Neuronal stem cell (in vitro differentiated cells): ENCODE data around the gene MRPL53.
"Not testable (repeated sequence)": the region's sequence is repeated elsewhere in the genome, so short reads cannot be mapped to it uniquely, and the experiment has no call there.

Experiments used
- DNase-seq: peaks from one replicate; pipeline ENCODE4 v3.0.0-alpha.2; 2013; ENCODE audit warnings: low spot score
- H2AFZ ChIP-seq: one replicate; pipeline ENCODE4 v1.6.1; 2013; ENCODE audit warnings: mild to moderate bottlenecking, low read length, inconsistent platforms
- H2AK5ac ChIP-seq: 2 replicates; pipeline ENCODE4 v1.6.1; 2013; ENCODE audit warnings: low read depth, mild to moderate bottlenecking, inconsistent platforms, low read length, moderate library complexity, mixed read lengths
- H2BK120ac ChIP-seq: 2 replicates; pipeline ENCODE4 v1.6.1; 2013; ENCODE audit warnings: low read depth, mild to moderate bottlenecking, inconsistent platforms, low read length, moderate library complexity, mixed read lengths
- H2BK12ac ChIP-seq: one replicate; pipeline ENCODE4 v1.6.1; 2013; ENCODE audit warnings: low read length, inconsistent platforms
- H2BK15ac ChIP-seq: 2 replicates; pipeline ENCODE4 v1.6.1; 2013; ENCODE audit warnings: mild to moderate bottlenecking, low read length, inconsistent platforms, mixed read lengths
- H2BK5ac ChIP-seq: one replicate; pipeline ENCODE4 v1.6.1; 2013; ENCODE audit warnings: inconsistent platforms, mild to moderate bottlenecking, low read length, moderate library complexity
- H3K14ac ChIP-seq: one replicate; pipeline ENCODE4 v1.6.1; 2013; ENCODE audit warnings: low read length, inconsistent platforms
- H3K18ac ChIP-seq: 2 replicates; pipeline ENCODE4 v1.6.1; 2013; ENCODE audit warnings: low read length, inconsistent platforms
- H3K23ac ChIP-seq: 2 replicates; pipeline ENCODE4 v1.6.1; 2013; ENCODE audit warnings: low read depth, mild to moderate bottlenecking, mixed read lengths, low read length, inconsistent platforms; ENCODE audit not compliant: poor library complexity
- H3K27ac ChIP-seq: replicated peaks from 3 replicates; pipeline ENCODE4 v1.5.1; 2013; ENCODE audit warnings: low read length, inconsistent platforms
- H3K27me3 ChIP-seq, 3 experiments: 2 replicates each; pipeline ENCODE4 v1.6.1; 2013; ENCODE audit warnings: low read length in 3 of 3, mild to moderate bottlenecking in 2 of 3, inconsistent platforms in 1 of 3, low read depth in 1 of 3, mixed read lengths in 1 of 3, moderate library complexity in 1 of 3; ENCODE audit not compliant: control insufficient read depth in 3 of 3, insufficient read depth in 3 of 3
- H3K36me3 ChIP-seq, 2 donors: replicated peaks in 1 of 2; 2 replicates each; pipeline ENCODE4 v1.6.1; 2013; ENCODE audit warnings: low read length in 2 of 2; ENCODE audit not compliant: control insufficient read depth in 2 of 2, insufficient read depth in 2 of 2
- H3K4ac ChIP-seq: 2 replicates; pipeline ENCODE4 v1.6.1; 2013; ENCODE audit warnings: inconsistent platforms, mild to moderate bottlenecking, low read length, moderate library complexity
- H3K4me1 ChIP-seq, 2 donors: 1 replicate in 1 of 2; 2 replicates in 1 of 2; pipeline ENCODE4 v1.6.1; 2013; ENCODE audit warnings: low read length in 2 of 2, low read depth in 1 of 2; ENCODE audit not compliant: control insufficient read depth in 2 of 2, insufficient read depth in 1 of 2
- H3K4me2 ChIP-seq: one replicate; pipeline ENCODE4 v1.6.1; 2013; ENCODE audit warnings: mild to moderate bottlenecking, low read length, inconsistent platforms; ENCODE audit not compliant: insufficient read depth, poor library complexity, severe bottlenecking
- H3K4me3 ChIP-seq, 2 donors: 2 replicates each; pipeline ENCODE4 v1.5.1; 2013; ENCODE audit warnings: low read length in 2 of 2, mild to moderate bottlenecking in 2 of 2, inconsistent platforms in 1 of 2, moderate library complexity in 1 of 2
- H3K79me1 ChIP-seq: one replicate; pipeline ENCODE4 v1.6.1; 2013; ENCODE audit warnings: low read depth, mild to moderate bottlenecking, inconsistent platforms, low read length, moderate library complexity
- H3K9ac ChIP-seq: one replicate; pipeline ENCODE4 v1.6.1; 2013; ENCODE audit warnings: mild to moderate bottlenecking, low read depth, low read length, inconsistent platforms; ENCODE audit not compliant: poor library complexity
- H3K9me3 ChIP-seq, 2 donors: replicated peaks in 1 of 2; 2 replicates each; pipeline versions ENCODE3 to v1.6.1; 2013; ENCODE audit warnings: low read length in 2 of 2, mild to moderate bottlenecking in 2 of 2, inconsistent platforms in 1 of 2, low read depth in 1 of 2, mixed read lengths in 1 of 2, moderate library complexity in 1 of 2; ENCODE audit not compliant: control insufficient read depth in 2 of 2, insufficient read depth in 1 of 2
- H4K8ac ChIP-seq: one replicate; pipeline ENCODE4 v1.6.1; 2013; ENCODE audit warnings: low read depth, mild to moderate bottlenecking, inconsistent platforms, low read length, moderate library complexity
- H4K91ac ChIP-seq: one replicate; pipeline ENCODE4 v1.6.1; 2013; ENCODE audit warnings: low read length, low read depth, mild to moderate bottlenecking, inconsistent platforms; ENCODE audit not compliant: poor library complexity
- WGBS, 2 donors: extraction: QIAGEN DNeasy Blood & Tissue Kit; methylation state at CpG; one replicate each; pipeline ENCODE4 v1.1.7; 2013; ENCODE audit warnings: missing lambda C conversion rate in 2 of 2, mixed read lengths in 1 of 2; ENCODE audit not compliant: insufficient read length in 2 of 2, insufficient replicate concordance in 1 of 2; ENCODE audit errors: extremely low coverage in 2 of 2; 5-methylcytosine and 5-hydroxymethylcytosine counted together

MRPL53 gene

DNA sequence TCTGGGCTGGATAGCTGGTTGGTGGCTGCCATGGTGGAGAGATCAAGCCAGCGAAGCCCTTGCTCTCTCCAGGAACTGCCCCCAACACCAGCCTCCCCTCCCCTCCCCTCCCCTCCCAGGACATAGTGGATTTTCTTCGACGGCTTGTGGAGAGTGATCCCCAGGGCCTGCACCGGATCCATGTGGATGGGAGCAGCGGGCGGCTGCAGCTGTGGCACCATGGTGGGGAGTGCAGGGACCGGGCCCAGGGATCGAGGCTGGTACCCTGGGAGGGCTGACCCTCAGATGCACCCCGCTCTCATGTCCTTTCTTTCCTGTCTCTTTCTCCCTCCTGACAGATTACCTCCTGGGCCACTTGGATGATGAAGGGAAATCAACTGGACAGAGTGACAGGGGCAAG, 17.4 kb upstream of the MRPL53 start:
- no peak overlapping the region for H3K4me3 ChIP-seq
- no peaks in the 10 kb centered on the region for H3K9me3 ChIP-seq
- no CpG with 5 or more reads among the region's 9 CpGs for WGBS, 2 donors
- no peak overlapping the region for H3K18ac ChIP-seq
- H3K14ac ChIP-seq, result no peak overlapping the region
- no peak overlapping the region for H3K27ac ChIP-seq
- H3K23ac ChIP-seq, result no peak overlapping the region
- no peak overlapping the region for H2BK5ac ChIP-seq
- H2BK120ac ChIP-seq, result no peak overlapping the region
- H3K4me2 ChIP-seq, result no peak overlapping the region
- no peak overlapping the region for H4K91ac ChIP-seq
- no peaks in the 10 kb centered on the region for H3K4me1 ChIP-seq
- H3K9ac ChIP-seq, result no peak overlapping the region
- H2BK12ac ChIP-seq, result no peak overlapping the region
- H2AFZ ChIP-seq, result no peak overlapping the region
- peaks cover 32 to 57% of the 10 kb centered on the region in 2 donors for H3K36me3 ChIP-seq
- H2AK5ac ChIP-seq, result no peak overlapping the region
- H3K4ac ChIP-seq, result no peak overlapping the region
- H4K8ac ChIP-seq, result no peak overlapping the region
- DNase-seq, result no peak
- H3K27me3 ChIP-seq, result no peaks in the 10 kb centered on the region
- H2BK15ac ChIP-seq, result no peak overlapping the region
- H3K79me1 ChIP-seq, result no peaks in the 10 kb centered on the region

- Histone ChIP-seq H3K9ac (no peak overlapping the region), H3K27ac (no peak overlapping the region)
- no CpG with 5 or more reads among the region's 9 CpGs for WGBS, 2 donors
These were observed 16.4 kb upstream of the MRPL53 start for GRCh38 chr2:74488643-74489481.

DNA sequence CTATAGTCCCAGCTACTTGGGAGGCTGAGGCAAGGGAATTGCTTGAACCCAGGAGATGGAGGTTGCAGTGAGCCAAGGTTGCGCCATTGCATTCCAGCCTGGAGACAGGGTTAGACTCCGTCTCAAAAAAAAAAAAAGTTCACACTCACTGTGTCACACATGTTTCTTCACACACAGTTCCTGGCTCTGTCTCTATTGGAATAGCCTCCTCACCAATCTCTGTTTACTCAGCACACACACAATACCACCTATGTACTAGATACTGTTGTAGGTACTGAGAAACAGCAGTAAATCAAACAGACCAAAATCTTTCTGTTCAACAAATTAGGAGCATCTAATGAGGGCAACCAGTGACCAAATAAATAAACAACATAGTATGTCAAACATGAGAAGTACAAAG, 13.7 kb upstream of the MRPL53 start:
- Histone ChIP-seq H3K18ac (no peak overlapping the region), H4K91ac (no peak overlapping the region), H3K14ac (no peak overlapping the region), H3K4me1 (peaks cover 7 to 10% of the 10 kb centered on the region in 2 donors), H3K27ac (no peak overlapping the region), H2BK15ac (no peak overlapping the region), H3K4ac (no peak overlapping the region), H3K27me3 (no peaks in the 10 kb centered on the region), H3K36me3 (peaks cover 11 to 26% of the 10 kb centered on the region in 2 donors), H3K4me3 (no peak overlapping the region), H2BK5ac (no peak overlapping the region), H3K23ac (no peak overlapping the region), H4K8ac (no peak overlapping the region), H2AFZ (no peak overlapping the region), H2BK120ac (no peak overlapping the region), H3K4me2 (no peak overlapping the region), H3K79me1 (peaks cover 12% of the 10 kb centered on the region), H2AK5ac (no peak overlapping the region), H3K9ac (no peak overlapping the region), H3K9me3 (no peaks in the 10 kb centered on the region), H2BK12ac (no peak overlapping the region)
- DNase-seq, result no peak
- no CpG with 5 or more reads among the region's 2 CpGs for WGBS, 2 donors

More at GRCh38 chr2:74488643-74489481, 16.4 kb upstream of the MRPL53 start:
- Histone ChIP-seq H2AFZ (no peak overlapping the region), H3K4ac (no peak overlapping the region), H4K91ac (no peak overlapping the region), H2BK15ac (no peak overlapping the region), H4K8ac (no peak overlapping the region), H3K18ac (no peak overlapping the region), H3K27me3 (no peaks in the 10 kb centered on the region), H2AK5ac (no peak overlapping the region), H3K36me3 (peaks cover 30 to 50% of the 10 kb centered on the region in 2 donors), H3K4me1 (no peaks in the 10 kb centered on the region), H3K14ac (no peak overlapping the region), H2BK12ac (no peak overlapping the region), H3K9me3 (no peaks in the 10 kb centered on the region), H3K23ac (no peak overlapping the region), H3K79me1 (no peaks in the 10 kb centered on the region), H3K4me2 (no peak overlapping the region), H2BK120ac (no peak overlapping the region), H3K4me3 (no peak overlapping the region), H2BK5ac (no peak overlapping the region)
- DNase-seq, result no peak

DNA sequence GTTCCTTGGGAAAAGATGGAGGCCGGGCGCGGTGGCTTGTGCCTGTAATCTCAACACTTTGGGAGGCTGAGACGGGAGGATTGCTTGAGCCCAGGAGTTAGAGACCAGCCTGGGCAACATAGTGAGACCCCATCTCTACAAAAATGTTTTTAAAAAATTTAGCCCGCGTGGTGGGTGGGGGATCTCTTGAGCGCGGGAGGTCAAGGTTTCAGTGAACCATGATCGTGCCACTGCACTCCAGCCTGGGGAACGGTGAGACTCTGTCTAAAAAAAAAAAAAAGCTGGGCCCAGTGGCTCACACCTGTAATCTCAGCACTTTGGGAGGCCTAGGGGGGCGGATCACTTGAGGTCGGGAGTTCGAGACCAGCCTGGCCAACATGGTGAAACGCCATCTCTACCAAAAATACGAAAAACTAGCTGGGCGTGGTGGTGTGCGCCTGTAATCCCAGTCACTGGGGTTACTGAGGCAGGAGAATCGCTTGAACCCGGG, 11.2 kb upstream of the MRPL53 start:
- Histone ChIP-seq H3K4me2 (peak overlapping the region; percentile 72), H3K27ac (peak overlapping the region; percentile 50), H2BK5ac (peak overlapping the region; percentile 88), H3K9ac (peak overlapping the region; percentile 72), H3K4me3 (peak overlapping the region; percentile 81 to 85), H2AFZ (peak overlapping the region; percentile 93), H3K79me1 (peaks cover 12% of the 10 kb centered on the region), H3K36me3 (peaks cover 7 to 35% of the 10 kb centered on the region in 2 donors), H3K4me1 (peaks cover 9 to 14% of the 10 kb centered on the region in 2 donors)
- H3K4ac ChIP-seq, H2BK12ac ChIP-seq, H2BK120ac ChIP-seq, H3K9me3 ChIP-seq, H3K23ac ChIP-seq, DNase-seq, H3K27me3 ChIP-seq, H4K91ac ChIP-seq, H2BK15ac ChIP-seq, H3K18ac ChIP-seq, H4K8ac ChIP-seq, H3K14ac ChIP-seq, H2AK5ac ChIP-seq: not testable (repeated sequence)
- WGBS, 2 donors, result no CpG with 5 or more reads among the region's 19 CpGs
